Liver (tissue), 9 donors: ENCODE measurements around the gene DNAJC2. TPM values are rescaled to one million over a fixed set of nuclear protein-coding genes. Genes with fewer than 3 reads are reported as not detected.

Experiments used
- DNase-seq: peaks from one replicate; pipeline ENCODE4 v3.0.0-alpha.2; 2017; ENCODE audit warnings: low spot score
- H3K27ac ChIP-seq, 2 donors: one replicate each; pipeline ENCODE4 v1.7.0; 2013; ENCODE audit warnings: inconsistent platforms in 2 of 2, low read length in 2 of 2, control low read depth in 1 of 2, low read depth in 1 of 2, mild to moderate bottlenecking in 1 of 2
- H3K27me3 ChIP-seq, 4 donors: one replicate each; pipeline versions ENCODE4 v1.6.1 to v1.7.0; 2013; ENCODE audit warnings: low read length in 3 of 4, inconsistent platforms in 1 of 4, mild to moderate bottlenecking in 1 of 4, moderate library complexity in 1 of 4; ENCODE audit not compliant: control insufficient read depth in 4 of 4, insufficient read depth in 4 of 4
- H3K36me3 ChIP-seq, 4 donors: one replicate each; pipeline versions ENCODE4 v1.6.1 to v1.7.0; 2013; ENCODE audit warnings: low read length in 3 of 4, mild to moderate bottlenecking in 3 of 4, low read depth in 1 of 4, moderate library complexity in 1 of 4; ENCODE audit not compliant: control insufficient read depth in 4 of 4, insufficient read depth in 3 of 4
- H3K4me1 ChIP-seq, 4 donors: one replicate each; pipeline versions ENCODE4 v1.6.1 to v1.7.0; 2013; ENCODE audit warnings: low read length in 3 of 4, mild to moderate bottlenecking in 3 of 4, moderate library complexity in 1 of 4; ENCODE audit not compliant: control insufficient read depth in 4 of 4, insufficient read depth in 4 of 4
- H3K4me3 ChIP-seq, 3 donors: one replicate each; pipeline versions ENCODE4 v1.6.1 to v1.7.0; 2013; ENCODE audit warnings: low read length in 3 of 3, control low read depth in 1 of 3, low read depth in 1 of 3, mild to moderate bottlenecking in 1 of 3
- H3K9ac ChIP-seq, 2 donors: one replicate each; pipeline ENCODE4 v1.7.0; 2013; ENCODE audit warnings: low read length in 2 of 2, mild to moderate bottlenecking in 2 of 2, moderate library complexity in 2 of 2, control low read depth in 1 of 2, low read depth in 1 of 2
- H3K9me3 ChIP-seq, 4 donors: one replicate each; pipeline versions ENCODE4 v1.6.1 to v1.7.0; 2013; ENCODE audit warnings: low read length in 3 of 4; ENCODE audit not compliant: control insufficient read depth in 4 of 4
- CTCF ChIP-seq: fragments of 150-350 bp; IDR thresholded peaks from 2 replicates; pipeline ENCODE4 v1.5.1; 2017; ENCODE audit warnings: improper control_type of control experiment, low read depth, low read length; ENCODE audit not compliant: missing input control
- EGR1 ChIP-seq, 2 donors: IDR thresholded peaks; 2 replicates each; pipeline ENCODE4 v1.6.1; 2016 to 2018; ENCODE audit warnings: antibody characterized with exemption in 2 of 2, low read depth in 2 of 2
- FOXA1 ChIP-seq: IDR thresholded peaks from 2 replicates; pipeline ENCODE4 v1.6.1; 2016; ENCODE audit warnings: antibody characterized with exemption
- FOXA2 ChIP-seq: IDR thresholded peaks from 2 replicates; pipeline ENCODE4 v1.6.1; 2016; ENCODE audit warnings: antibody characterized with exemption
- HNF4G ChIP-seq: IDR thresholded peaks from 2 replicates; pipeline ENCODE4 v1.6.1; 2016; ENCODE audit warnings: antibody characterized with exemption
- JUND ChIP-seq, 2 donors: IDR thresholded peaks; 2 replicates each; pipeline ENCODE4 v1.6.1; 2016; ENCODE audit warnings: antibody characterized with exemption in 2 of 2
- RAD21 ChIP-seq, 2 donors: IDR thresholded peaks; 2 replicates each; pipeline ENCODE4 v1.6.1; 2016; ENCODE audit warnings: antibody characterized with exemption in 2 of 2, mild to moderate bottlenecking in 2 of 2
- TAF1 ChIP-seq: conservative IDR thresholded peaks from 2 replicates; pipeline ENCODE4 v1.6.1; 2016; ENCODE audit warnings: antibody characterized with exemption, mild to moderate bottlenecking
- ZBTB33 ChIP-seq: IDR thresholded peaks from 2 replicates; pipeline ENCODE4 v1.6.1; 2016; ENCODE audit warnings: antibody characterized with exemption
- WGBS: extraction: QIAGEN DNeasy Blood & Tissue Kit; methylation state at CpG from one replicate; pipeline ENCODE4 v1.1.7; 2013; 5-methylcytosine and 5-hydroxymethylcytosine counted together
- polyA plus RNA-seq, 2 donors: library from polyadenylated mRNA; stranded (reverse) in 1 of 2; unstranded in 1 of 2; fragments of 200-250 nt in 1 of 2; fragments of >200 nt in 1 of 2; fragmentation: Nextera tagmentation in 1 of 2; extraction: Ambion mirVana in 1 of 2; gene quantifications; one replicate each; pipeline versions ENCODE4 v1.2.1 to v1.2.3, GENCODE V29; 2013 to 2015
- total RNA-seq, 2 donors: library from RNA; depleted of rRNA; stranded (reverse); fragments of >200 nt; gene quantifications; one replicate each; pipeline ENCODE4 v1.2.3, GENCODE V29; 2014
- TF ChIP-seq, protein P1 (sequence below): IDR thresholded peaks from 2 replicates; pipeline ENCODE4 v1.6.1; 2016; ENCODE audit warnings: antibody characterized with exemption, mild to moderate bottlenecking
- donor health status: healthy.
- donor health status: healthy.
- donor health status: healthy.
- donor health status: healthy.
- donor health status: healthy.

The DNAJC2 gene
- total and polyA plus RNA-seq, 4 donors: 7.5 to 19.6 (median 11.0) TPM

GRCh38 chr7:103380395-103381191 lies 36.0 kb upstream of the DNAJC2 start:
- no peak overlapping the region for H3K9ac ChIP-seq
- H3K4me3 ChIP-seq: no peak overlapping the region
- no peak for TF ChIP-seq FOXA2
- no peaks in the 10 kb centered on the region for H3K9me3 ChIP-seq
- no peak for DNase-seq
- H3K36me3 ChIP-seq: no peaks in the 10 kb centered on the region
- H3K4me1 ChIP-seq: no peaks in the 10 kb centered on the region
- WGBS: 85% methylated on average over 5 of the region's 5 CpGs
- no peaks in the 10 kb centered on the region for H3K27me3 ChIP-seq
- no peak overlapping the region for H3K27ac ChIP-seq

DNA sequence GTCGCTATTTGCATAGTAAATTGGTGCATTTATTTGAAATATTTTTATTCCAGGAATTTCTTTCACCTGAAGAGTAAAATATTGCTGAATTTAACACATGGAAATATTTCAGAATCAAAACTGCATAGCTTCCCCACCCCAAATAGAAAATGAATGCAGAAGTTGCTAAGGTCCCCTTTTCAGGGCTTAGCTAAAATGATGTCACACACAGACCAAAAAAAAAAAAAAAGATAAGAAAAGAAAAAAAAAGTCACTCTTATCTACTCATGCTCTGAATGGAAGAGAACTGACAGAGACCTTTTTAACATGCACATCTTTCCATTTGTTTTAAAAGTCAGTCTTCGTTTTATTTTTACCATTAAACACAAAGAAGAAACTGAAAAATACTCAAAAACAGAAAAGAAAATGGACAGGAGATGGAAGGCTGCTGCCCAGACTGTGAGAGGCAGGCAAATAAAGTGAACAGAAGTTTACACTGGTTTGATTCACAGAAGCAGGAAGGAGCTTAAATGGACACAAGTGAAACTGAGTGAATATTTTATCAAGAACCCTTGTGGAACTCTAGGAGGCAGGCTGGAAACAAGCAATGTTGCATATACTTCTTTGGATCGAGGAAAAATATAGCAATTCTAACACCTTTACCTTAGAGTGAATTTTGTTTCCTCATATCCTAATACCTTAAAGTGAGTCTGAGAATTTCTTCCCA lies 34.9 kb upstream of the DNAJC2 start:
- Histone ChIP-seq H3K27ac (no peak overlapping the region), H3K9me3 (no peaks in the 10 kb centered on the region), H3K9ac (no peak overlapping the region), H3K27me3 (no peaks in the 10 kb centered on the region), H3K36me3 (no peaks in the 10 kb centered on the region), H3K4me1 (no peaks in the 10 kb centered on the region), H3K4me3 (no peak overlapping the region)
- WGBS: 73% methylated on average over 3 of the region's 3 CpGs
- DNase-seq: no peak
- TF ChIP-seq CTCF (no peak), JUND (IDR thresholded peaks at IDR 0.05) (no peak), EGR1 (IDR thresholded peaks at IDR 0.05; ENCODE audit: low read depth in 2 of 2) (no peak), ZBTB33 (no peak), FOXA1 (no peak), FOXA2 (no peak), TAF1 (no peak), HNF4G (no peak), RAD21 (IDR thresholded peaks at IDR 0.05) (no peak)
- TF ChIP-seq, protein P1, sequence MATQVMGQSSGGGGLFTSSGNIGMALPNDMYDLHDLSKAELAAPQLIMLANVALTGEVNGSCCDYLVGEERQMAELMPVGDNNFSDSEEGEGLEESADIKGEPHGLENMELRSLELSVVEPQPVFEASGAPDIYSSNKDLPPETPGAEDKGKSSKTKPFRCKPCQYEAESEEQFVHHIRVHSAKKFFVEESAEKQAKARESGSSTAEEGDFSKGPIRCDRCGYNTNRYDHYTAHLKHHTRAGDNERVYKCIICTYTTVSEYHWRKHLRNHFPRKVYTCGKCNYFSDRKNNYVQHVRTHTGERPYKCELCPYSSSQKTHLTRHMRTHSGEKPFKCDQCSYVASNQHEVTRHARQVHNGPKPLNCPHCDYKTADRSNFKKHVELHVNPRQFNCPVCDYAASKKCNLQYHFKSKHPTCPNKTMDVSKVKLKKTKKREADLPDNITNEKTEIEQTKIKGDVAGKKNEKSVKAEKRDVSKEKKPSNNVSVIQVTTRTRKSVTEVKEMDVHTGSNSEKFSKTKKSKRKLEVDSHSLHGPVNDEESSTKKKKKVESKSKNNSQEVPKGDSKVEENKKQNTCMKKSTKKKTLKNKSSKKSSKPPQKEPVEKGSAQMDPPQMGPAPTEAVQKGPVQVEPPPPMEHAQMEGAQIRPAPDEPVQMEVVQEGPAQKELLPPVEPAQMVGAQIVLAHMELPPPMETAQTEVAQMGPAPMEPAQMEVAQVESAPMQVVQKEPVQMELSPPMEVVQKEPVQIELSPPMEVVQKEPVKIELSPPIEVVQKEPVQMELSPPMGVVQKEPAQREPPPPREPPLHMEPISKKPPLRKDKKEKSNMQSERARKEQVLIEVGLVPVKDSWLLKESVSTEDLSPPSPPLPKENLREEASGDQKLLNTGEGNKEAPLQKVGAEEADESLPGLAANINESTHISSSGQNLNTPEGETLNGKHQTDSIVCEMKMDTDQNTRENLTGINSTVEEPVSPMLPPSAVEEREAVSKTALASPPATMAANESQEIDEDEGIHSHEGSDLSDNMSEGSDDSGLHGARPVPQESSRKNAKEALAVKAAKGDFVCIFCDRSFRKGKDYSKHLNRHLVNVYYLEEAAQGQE: no peak
